SKM-1 treated with dmso at 0.1 percent for 144 hours (cell line): Measurements from ENCODE around the gene NDUFS1.
"Not testable (repeated sequence)": the region's sequence is repeated elsewhere in the genome, so short reads cannot be mapped to it uniquely, and the experiment has no call there.

Source experiments
- DNase-seq: peaks from one replicate; lab custom pipeline; 2025; ENCODE audit not compliant: unreplicated experiment; lab: John Stamatoyannopoulos, UW

Gene NDUFS1

DNA sequence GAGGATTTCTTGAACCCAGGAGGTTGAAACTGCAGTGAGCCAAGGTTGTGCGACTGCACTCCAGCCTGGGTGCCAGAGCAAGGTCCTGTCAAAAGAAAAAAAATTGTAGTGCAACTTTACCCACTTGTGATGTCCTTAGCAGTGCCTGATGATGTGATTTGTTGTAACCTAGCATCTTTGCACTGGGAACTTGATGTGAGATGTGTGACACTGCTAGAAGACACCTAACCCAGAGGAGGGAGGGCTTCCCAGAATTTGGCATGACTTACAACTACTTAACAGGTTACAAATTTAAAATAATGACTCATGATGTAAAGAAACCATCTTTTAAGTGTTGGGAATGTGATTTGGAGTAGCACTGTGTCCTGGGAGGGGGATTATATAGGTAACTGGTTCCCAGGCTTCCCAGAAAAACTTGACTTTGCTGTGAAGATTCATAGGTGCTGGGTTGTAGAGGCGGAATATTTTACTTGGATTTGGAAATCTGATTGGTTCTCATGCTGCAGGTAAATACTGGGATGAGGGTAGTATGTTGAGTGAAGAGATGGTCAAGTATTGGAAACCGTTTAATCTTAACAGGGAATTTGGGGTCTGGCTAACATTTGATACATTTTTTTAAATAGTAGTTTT, 4.1 kb upstream of the NDUFS1 start:
- DNase-seq, result no peak

DNA sequence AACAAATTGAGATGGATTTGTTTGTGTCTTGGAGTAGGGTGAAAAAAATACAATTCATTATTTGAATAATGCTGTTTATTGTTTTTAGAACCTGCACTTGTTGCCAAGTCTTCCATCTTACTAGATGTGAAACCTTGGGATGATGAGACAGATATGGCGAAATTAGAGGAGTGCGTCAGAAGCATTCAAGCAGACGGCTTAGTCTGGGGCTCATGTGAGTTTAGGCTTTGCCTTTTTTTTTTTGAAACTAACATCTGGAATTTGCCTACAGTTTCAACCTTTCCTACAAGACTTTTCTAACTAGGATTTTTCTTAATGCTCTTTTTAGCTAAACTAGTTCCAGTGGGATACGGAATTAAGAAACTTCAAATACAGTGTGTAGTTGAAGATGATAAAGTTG, 3.2 kb upstream of the NDUFS1 start:
- not testable (repeated sequence) for DNase-seq

DNA sequence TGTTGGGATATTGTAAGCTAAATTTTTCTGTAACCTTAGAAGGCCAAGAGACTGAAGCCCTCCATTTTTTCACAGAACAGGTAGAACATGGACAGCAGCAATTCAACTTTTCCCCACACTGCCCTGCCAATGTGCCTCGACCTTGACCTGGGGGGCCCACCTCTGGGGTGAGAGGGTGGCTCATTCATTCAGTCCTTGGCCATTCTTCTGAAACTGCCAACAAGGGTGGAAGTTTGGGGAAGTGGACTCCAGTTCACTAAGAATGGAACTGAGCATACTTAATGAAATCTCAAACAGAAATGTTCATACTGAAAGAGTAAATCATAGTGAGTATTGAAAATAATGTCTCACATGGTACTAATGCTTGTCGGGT, 1.5 kb upstream of the NDUFS1 start:
- DNase-seq, result no peak

DNA sequence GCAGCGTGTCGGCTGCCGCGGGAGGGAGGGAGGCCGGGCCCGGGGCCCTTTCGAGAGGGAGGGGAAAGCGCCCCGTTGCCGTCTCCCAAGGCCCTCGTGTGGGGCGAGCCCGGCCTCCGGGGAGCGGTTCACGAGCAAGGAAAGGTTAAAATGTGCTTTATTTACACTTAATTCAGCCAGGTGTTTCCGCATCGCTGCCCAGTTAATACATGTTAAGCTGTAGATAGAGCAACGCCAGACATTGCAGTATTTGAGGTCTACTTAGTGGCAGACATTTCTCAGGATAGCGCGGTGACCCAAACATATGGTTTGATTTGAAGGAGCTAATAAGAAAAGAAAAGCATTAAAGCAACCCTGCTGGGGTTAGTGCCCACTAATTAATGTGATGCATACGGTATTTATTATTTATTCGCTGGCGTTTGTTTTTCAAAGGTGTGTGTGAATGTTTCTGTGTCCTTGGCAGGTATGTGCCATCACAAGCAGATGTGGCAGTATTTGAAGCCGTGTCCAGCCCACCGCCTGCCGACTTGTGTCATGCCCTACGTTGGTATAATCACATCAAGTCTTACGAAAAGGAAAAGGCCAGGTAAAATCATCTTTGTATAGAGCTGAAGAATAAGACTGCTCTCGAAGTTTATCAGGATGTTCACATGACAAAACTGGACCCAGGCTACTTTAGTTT, 1.0 kb upstream of the NDUFS1 start:
- DNase-seq, result no peak

DNA sequence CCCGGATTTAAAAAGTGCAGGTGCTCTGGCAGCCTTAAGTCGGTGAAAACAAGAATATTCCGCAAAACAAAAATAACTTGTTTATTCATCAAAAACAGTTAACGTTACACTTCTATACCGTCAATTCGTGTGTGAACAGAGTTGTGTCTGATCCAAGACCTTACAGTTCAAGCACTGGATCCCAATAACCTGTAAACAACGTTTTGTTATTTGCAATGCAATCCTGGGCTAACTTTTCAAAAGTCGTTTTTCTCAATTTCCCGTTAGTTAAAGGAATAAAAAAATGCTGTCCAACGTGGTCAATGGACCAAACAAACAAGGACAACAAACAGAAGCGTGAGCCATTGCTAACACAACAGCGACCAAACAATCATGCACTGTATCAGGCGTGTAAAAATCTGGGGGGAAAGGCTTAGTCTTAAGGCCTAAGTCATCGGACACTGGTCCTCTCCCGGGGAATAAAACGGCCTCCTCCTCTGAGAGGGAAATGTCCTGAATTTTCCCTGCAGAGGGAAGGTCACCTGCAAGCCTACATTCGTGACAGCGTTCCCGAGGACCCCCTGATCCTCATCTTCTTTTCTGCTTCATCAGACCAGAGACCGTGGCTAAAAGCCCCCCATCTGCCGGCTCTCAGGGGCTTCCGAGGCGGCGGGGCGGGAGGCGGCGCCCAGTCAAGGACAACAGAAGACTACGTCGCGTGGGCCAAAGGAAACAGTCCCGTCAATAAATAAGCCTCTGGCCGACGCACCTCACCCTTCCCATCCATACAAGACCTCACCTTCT, 490 bp downstream of the NDUFS1 start:
- DNase-seq, result no peak

DNA sequence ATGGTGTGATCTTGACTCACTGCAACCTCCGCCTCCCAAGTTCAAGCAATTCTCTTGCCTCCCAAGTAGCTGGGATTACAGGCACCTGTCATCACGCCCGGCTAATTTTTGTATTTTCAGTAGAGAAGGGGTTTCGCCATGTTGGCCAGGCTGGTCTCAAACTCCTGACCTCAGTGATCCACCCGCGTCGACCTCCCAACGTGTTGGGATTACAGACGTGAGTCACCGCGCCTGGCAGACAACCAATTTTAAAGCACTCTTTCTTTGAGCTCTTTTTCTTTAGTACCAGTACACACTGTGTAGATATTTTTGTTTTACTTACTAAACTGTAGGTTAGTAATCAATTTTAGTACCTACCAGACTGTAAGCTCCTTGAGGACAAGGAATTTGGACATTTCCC, 2.2 kb downstream of the NDUFS1 start:
- DNase-seq, result not testable (repeated sequence)

GRCh38 chr2:206154197-206154596, 5.0 kb downstream of the NDUFS1 start:
- peak; percentile 9 for DNase-seq

- no peak for DNase-seq
These were observed 8.6 kb downstream of the NDUFS1 start for GRCh38 chr2:206150631-206151030.

DNA sequence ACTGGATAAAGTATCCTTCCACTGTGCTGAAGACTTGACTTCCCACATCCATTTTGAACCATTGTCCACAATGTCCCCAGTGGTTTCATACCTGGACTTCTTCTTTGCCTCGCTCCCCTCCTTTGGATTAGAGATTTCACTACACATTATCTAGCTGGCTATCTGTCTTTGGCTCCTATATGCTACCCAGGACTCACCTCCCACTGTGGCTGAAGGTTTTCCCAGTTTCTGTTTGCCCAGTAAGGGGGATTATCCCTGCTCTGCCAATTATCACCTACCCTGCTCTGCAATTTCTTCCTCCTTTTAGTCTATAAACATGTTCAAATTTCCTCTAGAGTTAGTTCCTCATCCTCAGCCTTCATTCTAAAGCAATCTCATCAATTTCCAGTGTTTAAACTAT, 9.1 kb downstream of the NDUFS1 start:
- no peak for DNase-seq

- no peak for DNase-seq
These were observed 9.9 kb downstream of the NDUFS1 start for GRCh38 chr2:206149330-206149729.

DNA sequence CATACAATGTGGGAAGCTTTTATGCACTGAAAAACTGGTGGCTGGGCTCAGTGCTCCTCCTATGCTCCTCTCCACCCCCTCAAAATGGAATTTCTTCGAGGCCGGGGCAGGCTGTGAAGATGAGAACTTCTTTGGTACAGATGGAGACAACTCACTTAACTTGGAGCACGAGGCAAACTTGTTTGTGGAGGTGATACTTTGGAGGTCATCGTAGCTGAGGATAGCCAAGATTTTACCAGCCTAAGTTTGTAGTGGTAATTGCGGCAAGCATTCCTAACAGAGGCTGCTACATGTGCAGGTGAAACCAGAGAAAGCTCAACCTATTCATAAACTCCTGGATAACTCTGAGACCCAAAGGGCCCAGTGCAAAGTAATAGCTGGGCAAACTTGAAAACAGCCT, 13.6 kb downstream of the NDUFS1 start:
- no peak for DNase-seq

DNA sequence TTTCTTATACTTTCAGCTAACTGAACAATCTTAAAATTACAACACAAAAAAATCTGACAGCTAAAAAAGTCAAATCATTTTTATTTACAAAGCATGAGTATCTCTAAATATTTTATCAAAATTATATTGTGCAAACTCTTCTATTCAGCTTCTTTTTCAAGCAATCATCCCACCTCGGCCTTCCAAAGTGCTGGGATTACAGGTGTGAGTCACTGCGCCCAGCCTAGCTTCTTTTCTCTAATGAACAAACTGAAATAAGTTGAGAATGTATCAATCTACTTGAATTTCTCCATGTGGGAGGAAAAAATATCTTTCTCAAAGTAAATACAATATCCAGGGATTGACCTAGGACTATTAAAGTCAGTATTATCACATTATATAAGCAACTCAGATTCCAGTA, 14.9 kb downstream of the NDUFS1 start:
- no peak for DNase-seq

- no peak for DNase-seq
These were observed 15.8 kb downstream of the NDUFS1 start for GRCh38 chr2:206143451-206143850.

DNA sequence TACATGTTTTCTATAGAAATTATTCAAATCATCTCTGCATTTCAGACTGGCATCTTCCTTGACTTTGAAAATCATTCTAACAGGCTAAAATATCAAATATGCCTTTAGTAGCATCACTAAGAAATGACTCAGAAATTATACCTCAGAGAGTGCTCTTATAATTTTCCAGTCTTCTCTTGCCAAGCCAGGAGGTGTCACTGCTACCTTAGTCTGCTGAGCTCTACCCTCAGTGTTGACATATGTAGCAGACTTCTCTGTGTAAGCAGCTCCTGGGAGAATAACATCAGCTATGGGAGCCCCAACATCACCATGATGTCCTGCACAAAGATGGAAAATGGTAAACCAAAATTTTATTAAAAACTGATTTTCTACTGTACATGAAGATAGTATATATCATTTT, 31.6 kb downstream of the NDUFS1 start:
- no peak for DNase-seq

- no peak for DNase-seq
These were observed 33.3 kb downstream of the NDUFS1 start for GRCh38 chr2:206125901-206126300.

DNA sequence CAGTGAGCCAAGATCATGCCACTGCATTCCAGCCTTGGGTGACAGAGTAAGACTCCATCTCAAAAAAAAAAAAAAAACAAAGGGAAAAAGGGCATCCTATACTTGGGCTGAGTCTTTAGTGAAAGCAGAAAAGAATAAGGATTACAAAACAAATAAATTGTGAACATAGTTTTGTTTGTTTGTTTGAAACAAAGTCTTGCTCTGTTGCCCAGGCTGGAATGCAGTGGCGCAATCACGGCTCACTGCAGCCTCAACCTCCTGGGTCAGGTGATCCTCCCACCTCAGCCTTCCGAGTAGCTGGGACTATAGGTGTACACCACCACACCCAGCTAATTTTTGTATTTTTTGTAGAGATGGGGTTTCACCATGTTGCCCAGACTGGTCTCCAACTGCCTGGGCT, 36.7 kb downstream of the NDUFS1 start:
- not testable (repeated sequence) for DNase-seq

- no peak for DNase-seq
These were observed 43.0 kb downstream of the NDUFS1 start for GRCh38 chr2:206116278-206116677.

DNA sequence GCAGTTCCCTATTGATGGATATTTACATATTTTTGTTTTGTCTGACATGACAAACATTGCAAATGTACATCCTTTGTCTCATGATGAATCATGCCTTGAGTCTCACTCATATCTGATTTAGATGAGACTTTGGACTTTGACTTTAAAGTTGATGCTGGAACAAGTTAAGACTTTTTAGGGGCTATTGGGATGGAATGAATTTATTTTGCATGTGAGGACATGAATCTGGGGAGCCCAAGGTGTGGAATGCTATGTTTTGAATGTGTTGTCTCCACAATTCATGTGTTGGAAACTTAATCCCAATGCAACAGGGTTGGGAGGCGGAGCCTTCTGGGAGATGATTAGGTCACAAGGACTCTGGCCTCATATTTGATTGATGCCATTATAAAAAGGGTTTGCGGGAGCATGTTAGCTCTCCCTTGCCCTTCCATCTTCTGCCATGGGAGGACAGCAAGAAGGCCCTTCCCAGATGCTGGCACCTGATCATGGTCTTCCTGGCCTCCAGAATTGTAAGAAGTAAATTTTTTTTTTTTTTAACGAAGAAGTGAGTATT, 44.1 kb downstream of the NDUFS1 start:
- no peak for DNase-seq

DNA sequence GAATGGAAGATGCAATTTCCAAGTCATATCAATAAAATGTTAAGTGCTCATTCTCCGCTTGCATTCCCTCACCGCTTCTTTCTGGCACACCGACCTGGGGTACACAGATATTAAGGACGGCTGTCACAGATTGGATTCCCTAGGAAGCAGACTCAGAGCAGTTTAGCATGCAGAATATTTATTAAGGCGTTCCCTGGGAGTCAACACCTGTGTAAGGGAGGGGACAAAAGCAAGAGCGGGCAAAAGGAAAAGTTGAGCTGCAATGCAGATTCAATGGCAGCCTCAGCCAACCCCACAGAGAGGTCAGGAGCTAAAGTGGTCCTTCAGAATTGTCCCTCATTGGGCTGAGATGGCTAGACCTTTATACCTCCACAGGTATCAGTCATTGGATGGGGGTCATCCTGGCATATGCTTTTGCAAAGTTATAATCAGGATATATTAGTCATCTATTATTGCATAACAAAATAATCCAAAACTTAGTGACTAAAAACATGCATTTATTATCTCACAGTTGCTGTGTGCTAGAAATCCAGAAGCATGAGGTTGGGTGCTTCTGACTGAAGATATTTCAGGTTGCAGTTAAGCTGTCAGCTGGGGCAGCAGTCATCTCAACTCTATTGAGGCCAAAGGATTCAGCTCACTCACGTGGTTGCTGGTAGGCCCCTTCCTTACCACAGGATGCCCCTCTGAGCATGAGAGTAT, 46.2 kb downstream of the NDUFS1 start:
- no peak for DNase-seq

GRCh38 chr2:206112108-206112507, 47.1 kb downstream of the NDUFS1 start:
- no peak for DNase-seq

DNA sequence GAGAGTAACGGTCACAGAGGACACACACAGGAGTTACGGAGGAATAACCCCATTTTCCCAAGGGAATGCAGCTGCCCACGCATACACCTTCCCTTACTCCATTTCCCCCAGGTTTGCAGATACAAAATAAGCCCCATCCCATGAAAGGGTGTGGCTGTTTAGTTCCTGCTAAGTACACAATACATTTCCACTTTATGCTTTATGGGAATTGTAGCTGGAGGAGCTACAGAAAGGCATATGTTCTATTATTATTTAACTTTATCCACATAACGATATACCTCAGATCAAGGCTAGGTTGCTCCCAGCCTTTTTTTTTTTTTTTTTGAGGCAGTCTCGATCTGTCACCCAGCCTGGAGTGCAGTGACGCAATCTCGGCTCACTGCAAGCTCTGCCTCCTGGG, 50.5 kb downstream of the NDUFS1 start:
- no peak for DNase-seq
